ENCODE data around the gene RPS23. TPM values are rescaled to one million over a fixed set of nuclear protein-coding genes. Genes with fewer than 3 reads are reported as not detected.

RPS23 gene
- total RNA-seq (2014; rRNA removed; shearing (Covaris generic); ENCODE audit: low replicate concordance): 4,228 and 6,273 TPM in 2 replicates

GRCh38 chr5:82277987-82278710 is at the start of gene RPS23:
TSS of gene RPS23 (minus strand) at chr5:82278354. CDS start at chr5:82278323, 31 bp downstream.
- peak within 1 kb of the TSS; percentile 88 for H3K27ac ChIP-seq (ENCODE audit: low read length)
- H4K20me1 ChIP-seq (ENCODE audit: insufficient read depth, low read depth, low read length): peaks cover 4% of the 10 kb centered on the region; the same call in 1 of the 2 replicates
- H3K4me1 ChIP-seq (ENCODE audit: low read length): peaks cover 47% of the 10 kb centered on the region
- peak; percentile 97 for DNase-seq
- no peaks in the 10 kb centered on the region for H3K9me3 ChIP-seq (ENCODE audit: low read length)
- no peaks in the 10 kb centered on the region for H3K27me3 ChIP-seq (ENCODE audit: low read length)
- peak within 1 kb of the TSS; percentile 90 for H2AFZ ChIP-seq (ENCODE audit: low read length)
- peaks cover 34% of the 10 kb centered on the region for H3K36me3 ChIP-seq (ENCODE audit: insufficient read depth, low read length)
- peaks cover 34% of the 10 kb centered on the region for H3K79me2 ChIP-seq (ENCODE audit: low read length)
- H3K9me2 ChIP-seq (replicated peaks; ENCODE audit: insufficient read depth, low read length): peaks cover 4% of the 10 kb centered on the region; the same call in 1 of the 2 replicates
- peak within 1 kb of the TSS; percentile 96 for H3K4me3 ChIP-seq (ENCODE audit: low read length)
- H3K4me2 ChIP-seq (ENCODE audit: low read depth, low read length, poor library complexity, severe bottlenecking): peak within 1 kb of the TSS; percentile 85
- H3K9ac ChIP-seq (ENCODE audit: low read length): peak within 1 kb of the TSS; percentile 97

DNA sequence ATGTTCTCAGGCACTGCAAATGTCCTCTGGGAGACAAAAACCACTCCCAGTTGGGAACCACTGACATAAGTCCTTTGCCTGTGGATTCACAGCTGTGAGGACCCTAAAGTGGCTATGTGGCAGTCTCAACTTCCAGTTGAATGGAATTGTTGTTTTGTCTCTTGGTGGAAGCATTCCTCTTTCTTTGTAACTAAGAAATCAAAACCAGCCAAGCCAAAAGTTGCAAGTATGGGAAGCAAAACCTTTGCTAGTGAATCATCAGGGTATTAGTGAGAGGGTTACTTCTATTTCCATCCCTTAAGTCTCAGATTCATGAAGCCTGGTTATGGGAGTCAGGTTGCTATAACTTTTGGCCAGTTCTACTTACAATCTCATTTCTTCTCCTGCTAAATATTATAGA is 49.8 kb upstream of the RPS23 start:
- no peaks in the 10 kb centered on the region for H4K20me1 ChIP-seq (ENCODE audit: insufficient read depth, low read depth, low read length)
- H3K9ac ChIP-seq (ENCODE audit: low read length): no peak overlapping the region
- H2AFZ ChIP-seq (ENCODE audit: low read length): no peak overlapping the region
- no peaks in the 10 kb centered on the region for H3K9me3 ChIP-seq (ENCODE audit: low read length)
- no peak for DNase-seq
- H3K4me2 ChIP-seq (ENCODE audit: low read depth, low read length, poor library complexity, severe bottlenecking): no peak overlapping the region
- no peaks in the 10 kb centered on the region for H3K79me2 ChIP-seq (ENCODE audit: low read length)
- H3K4me1 ChIP-seq (ENCODE audit: low read length): no peaks in the 10 kb centered on the region
- no peak overlapping the region for H3K4me3 ChIP-seq (ENCODE audit: low read length)
- no peaks in the 10 kb centered on the region for H3K27me3 ChIP-seq (ENCODE audit: low read length)
- H3K9me2 ChIP-seq (replicated peaks; ENCODE audit: insufficient read depth, low read length): no peaks in the 10 kb centered on the region
- no peaks in the 10 kb centered on the region for H3K36me3 ChIP-seq (ENCODE audit: insufficient read depth, low read length)
- H3K27ac ChIP-seq (ENCODE audit: low read length): no peak overlapping the region

GRCh38 chr5:82325996-82326395 is 47.8 kb upstream of the RPS23 start:
- H3K27ac ChIP-seq (ENCODE audit: low read length): no peak overlapping the region
- H3K4me1 ChIP-seq (ENCODE audit: low read length): no peaks in the 10 kb centered on the region
- H2AFZ ChIP-seq (ENCODE audit: low read length): no peak overlapping the region
- no peak for DNase-seq
- H3K36me3 ChIP-seq (ENCODE audit: insufficient read depth, low read length): no peaks in the 10 kb centered on the region
- no peak overlapping the region for H3K4me2 ChIP-seq (ENCODE audit: low read depth, low read length, poor library complexity, severe bottlenecking)
- H3K9ac ChIP-seq (ENCODE audit: low read length): no peak overlapping the region
- no peaks in the 10 kb centered on the region for H4K20me1 ChIP-seq (ENCODE audit: insufficient read depth, low read depth, low read length)
- H3K9me3 ChIP-seq (ENCODE audit: low read length): no peaks in the 10 kb centered on the region
- no peaks in the 10 kb centered on the region for H3K9me2 ChIP-seq (replicated peaks; ENCODE audit: insufficient read depth, low read length)
- no peaks in the 10 kb centered on the region for H3K79me2 ChIP-seq (ENCODE audit: low read length)
- no peaks in the 10 kb centered on the region for H3K27me3 ChIP-seq (ENCODE audit: low read length)
- H3K4me3 ChIP-seq (ENCODE audit: low read length): no peak overlapping the region

DNA sequence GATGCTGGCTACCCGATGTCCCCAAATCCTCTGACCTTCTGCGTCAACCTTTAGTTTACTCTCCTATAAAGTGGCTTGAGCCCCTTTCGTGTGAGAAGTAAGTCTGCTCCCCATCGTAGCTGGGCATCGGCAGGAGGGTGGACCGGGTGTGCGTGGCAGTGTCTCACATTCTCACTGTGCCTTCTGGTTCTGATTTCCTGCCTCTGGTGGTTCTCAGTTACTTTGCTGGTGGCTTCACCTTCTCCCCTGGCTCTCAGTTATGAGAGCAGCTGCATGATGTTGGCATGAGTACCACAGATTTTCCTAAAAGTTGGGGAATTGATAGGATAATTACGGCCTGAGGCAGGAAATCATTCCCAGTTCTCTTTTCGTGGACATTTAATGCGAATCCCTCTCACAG is 47.0 kb upstream of the RPS23 start:
- no peak for DNase-seq
- Histone ChIP-seq H3K4me2 (ENCODE audit: low read depth, low read length, poor library complexity, severe bottlenecking) (no peak overlapping the region), H2AFZ (ENCODE audit: low read length) (no peak overlapping the region), H3K4me3 (ENCODE audit: low read length) (no peak overlapping the region), H3K79me2 (ENCODE audit: low read length) (no peaks in the 10 kb centered on the region), H3K27ac (ENCODE audit: low read length) (no peak overlapping the region), H4K20me1 (ENCODE audit: insufficient read depth, low read depth, low read length) (no peaks in the 10 kb centered on the region), H3K9ac (ENCODE audit: low read length) (no peak overlapping the region), H3K4me1 (ENCODE audit: low read length) (no peaks in the 10 kb centered on the region), H3K36me3 (ENCODE audit: insufficient read depth, low read length) (no peaks in the 10 kb centered on the region), H3K27me3 (ENCODE audit: low read length) (no peaks in the 10 kb centered on the region), H3K9me2 (replicated peaks; ENCODE audit: insufficient read depth, low read length) (no peaks in the 10 kb centered on the region), H3K9me3 (ENCODE audit: low read length) (no peaks in the 10 kb centered on the region)

DNA sequence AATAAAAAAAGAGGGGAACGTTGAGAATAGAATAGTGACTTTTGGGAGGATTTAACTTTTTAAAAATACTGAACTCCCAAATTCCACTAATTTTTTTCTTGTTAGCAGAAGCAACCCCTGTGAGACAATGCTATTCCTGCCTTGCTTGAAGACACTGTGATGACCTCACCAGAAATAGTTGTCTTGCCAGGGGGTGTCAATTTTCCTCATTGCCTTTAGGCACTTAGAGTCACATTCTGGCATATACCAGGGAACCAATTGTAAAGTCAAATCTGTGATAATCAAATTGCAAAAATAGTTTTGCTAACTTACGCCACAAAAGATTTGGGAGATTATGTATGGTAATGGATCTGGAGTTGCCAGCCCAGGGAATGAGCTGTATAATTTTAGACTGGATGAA is 42.8 kb upstream of the RPS23 start:
- no peaks in the 10 kb centered on the region for H3K79me2 ChIP-seq (ENCODE audit: low read length)
- H3K4me2 ChIP-seq (ENCODE audit: low read depth, low read length, poor library complexity, severe bottlenecking): no peak overlapping the region
- H3K36me3 ChIP-seq (ENCODE audit: insufficient read depth, low read length): no peaks in the 10 kb centered on the region
- H4K20me1 ChIP-seq (ENCODE audit: insufficient read depth, low read depth, low read length): no peaks in the 10 kb centered on the region
- H3K27ac ChIP-seq (ENCODE audit: low read length): no peak overlapping the region
- no peaks in the 10 kb centered on the region for H3K9me3 ChIP-seq (ENCODE audit: low read length)
- no peak overlapping the region for H2AFZ ChIP-seq (ENCODE audit: low read length)
- no peak overlapping the region for H3K4me3 ChIP-seq (ENCODE audit: low read length)
- no peaks in the 10 kb centered on the region for H3K9me2 ChIP-seq (replicated peaks; ENCODE audit: insufficient read depth, low read length)
- no peaks in the 10 kb centered on the region for H3K27me3 ChIP-seq (ENCODE audit: low read length)
- no peaks in the 10 kb centered on the region for H3K4me1 ChIP-seq (ENCODE audit: low read length)
- no peak for DNase-seq
- H3K9ac ChIP-seq (ENCODE audit: low read length): no peak overlapping the region

- no peaks in the 10 kb centered on the region for H3K27me3 ChIP-seq (ENCODE audit: low read length)
- no peaks in the 10 kb centered on the region for H3K4me1 ChIP-seq (ENCODE audit: low read length)
- no peak overlapping the region for H2AFZ ChIP-seq (ENCODE audit: low read length)
- H3K79me2 ChIP-seq (ENCODE audit: low read length): no peaks in the 10 kb centered on the region
- no peaks in the 10 kb centered on the region for H4K20me1 ChIP-seq (ENCODE audit: insufficient read depth, low read depth, low read length)
- H3K9ac ChIP-seq (ENCODE audit: low read length): no peak overlapping the region
- no peak overlapping the region for H3K27ac ChIP-seq (ENCODE audit: low read length)
- no peaks in the 10 kb centered on the region for H3K9me3 ChIP-seq (ENCODE audit: low read length)
- H3K9me2 ChIP-seq (replicated peaks; ENCODE audit: insufficient read depth, low read length): no peaks in the 10 kb centered on the region
- H3K4me2 ChIP-seq (ENCODE audit: low read depth, low read length, poor library complexity, severe bottlenecking): no peak overlapping the region
- H3K36me3 ChIP-seq (ENCODE audit: insufficient read depth, low read length): no peaks in the 10 kb centered on the region
- no peak for DNase-seq
- no peak overlapping the region for H3K4me3 ChIP-seq (ENCODE audit: low read length)
Observed at GRCh38 chr5:82319651-82320376, 41.7 kb upstream of the RPS23 start.

DNA sequence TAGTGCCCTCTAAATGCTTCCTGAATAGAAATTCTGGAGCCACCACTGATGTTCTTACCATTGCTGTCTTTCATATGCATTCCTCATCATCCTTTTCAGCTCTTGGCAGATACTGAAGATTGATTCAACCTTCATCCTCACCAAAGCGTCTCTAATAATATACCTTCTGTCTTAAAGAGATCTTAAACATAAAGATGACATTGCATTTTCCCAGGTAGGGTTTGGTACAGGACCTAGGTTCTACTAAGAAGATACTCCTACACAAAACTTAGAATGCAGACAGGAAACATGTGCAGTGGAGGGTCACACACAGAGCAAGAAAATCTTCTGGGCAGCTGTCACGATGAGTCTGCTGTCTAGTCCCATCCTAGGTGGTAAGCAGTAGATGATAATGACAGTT is 41.0 kb upstream of the RPS23 start:
- no peaks in the 10 kb centered on the region for H3K36me3 ChIP-seq (ENCODE audit: insufficient read depth, low read length)
- no peaks in the 10 kb centered on the region for H4K20me1 ChIP-seq (ENCODE audit: insufficient read depth, low read depth, low read length)
- H3K79me2 ChIP-seq (ENCODE audit: low read length): no peaks in the 10 kb centered on the region
- no peak overlapping the region for H3K4me3 ChIP-seq (ENCODE audit: low read length)
- H3K4me1 ChIP-seq (ENCODE audit: low read length): no peaks in the 10 kb centered on the region
- H3K27ac ChIP-seq (ENCODE audit: low read length): no peak overlapping the region
- H2AFZ ChIP-seq (ENCODE audit: low read length): no peak overlapping the region
- no peak for DNase-seq
- H3K9ac ChIP-seq (ENCODE audit: low read length): no peak overlapping the region
- no peaks in the 10 kb centered on the region for H3K9me2 ChIP-seq (replicated peaks; ENCODE audit: insufficient read depth, low read length)
- H3K27me3 ChIP-seq (ENCODE audit: low read length): no peaks in the 10 kb centered on the region
- no peak overlapping the region for H3K4me2 ChIP-seq (ENCODE audit: low read depth, low read length, poor library complexity, severe bottlenecking)
- no peaks in the 10 kb centered on the region for H3K9me3 ChIP-seq (ENCODE audit: low read length)

- Histone ChIP-seq H3K4me3 (ENCODE audit: low read length) (no peak overlapping the region), H3K9me2 (replicated peaks; ENCODE audit: insufficient read depth, low read length) (no peaks in the 10 kb centered on the region), H3K4me2 (ENCODE audit: low read depth, low read length, poor library complexity, severe bottlenecking) (no peak overlapping the region), H3K4me1 (ENCODE audit: low read length) (no peaks in the 10 kb centered on the region), H3K79me2 (ENCODE audit: low read length) (no peaks in the 10 kb centered on the region), H3K27ac (ENCODE audit: low read length) (no peak overlapping the region), H3K36me3 (ENCODE audit: insufficient read depth, low read length) (no peaks in the 10 kb centered on the region), H3K27me3 (ENCODE audit: low read length) (no peaks in the 10 kb centered on the region), H3K9me3 (ENCODE audit: low read length) (no peaks in the 10 kb centered on the region), H2AFZ (ENCODE audit: low read length) (no peak overlapping the region), H4K20me1 (ENCODE audit: insufficient read depth, low read depth, low read length) (no peaks in the 10 kb centered on the region), H3K9ac (ENCODE audit: low read length) (no peak overlapping the region)
- DNase-seq: no peak
Observed at GRCh38 chr5:82314964-82315758, 37.0 kb upstream of the RPS23 start.

Measured in Karpas-422 (cell line).